HEK293T (cell line): ENCODE results near the gene RABGAP1L.

Experiments used
- CTCF ChIA-PET: fragments of 350-600 bp; formaldehyde crosslinking; extraction: SDS; loops from one replicate; lab custom pipeline; 2021; ENCODE audit warnings: antibody characterized with exemption, inconsistent platforms; lab: Yijun Ruan, JAX
- POLR2A ChIA-PET: fragments of 350-600 bp; formaldehyde crosslinking; extraction: SDS; loops from one replicate; lab custom pipeline; 2020; ENCODE audit warnings: antibody characterized with exemption, inconsistent platforms; lab: Yijun Ruan, JAX
- DNase-seq: peaks from one replicate; pipeline ENCODE4 v3.0.0; 2012; ENCODE audit warnings: mixed read lengths; ENCODE audit errors: extremely low spot score
- ARNT ChIP-seq: fragments of 450-650 bp; IDR thresholded peaks from 2 replicates; pipeline ENCODE4 v1.6.1; 2017; ENCODE audit warnings: mild to moderate bottlenecking
- BHLHE40 ChIP-seq: fragments of 450-650 bp; IDR thresholded peaks from 2 replicates; pipeline ENCODE4 v1.6.1; 2016; ENCODE audit warnings: mild to moderate bottlenecking, moderate library complexity, borderline replicate concordance
- CTBP1 ChIP-seq: fragments of 450-650 bp; IDR thresholded peaks from 2 replicates; pipeline ENCODE4 v1.6.1; 2016; ENCODE audit warnings: borderline replicate concordance
- ELF4 ChIP-seq: fragments of 450-650 bp; IDR thresholded peaks from 2 replicates; pipeline ENCODE4 v1.6.1; 2017; ENCODE audit warnings: antibody characterized with exemption
- FOXA1 ChIP-seq: fragments of 450-650 bp; IDR thresholded peaks from 2 replicates; pipeline ENCODE4 v1.6.1; 2016; ENCODE audit warnings: mild to moderate bottlenecking
- FOXK2 ChIP-seq: fragments of 450-650 bp; IDR thresholded peaks from 2 replicates; pipeline ENCODE4 v1.6.1; 2016; ENCODE audit warnings: mild to moderate bottlenecking
- FOXM1 ChIP-seq: fragments of 450-650 bp; IDR thresholded peaks from 2 replicates; pipeline ENCODE4 v1.6.1; 2017; ENCODE audit warnings: mild to moderate bottlenecking, borderline replicate concordance
- HDGF ChIP-seq: fragments of 450-650 bp; IDR thresholded peaks from 2 replicates; pipeline ENCODE4 v1.6.1; 2017; ENCODE audit warnings: antibody characterized with exemption, borderline replicate concordance
- L3MBTL2 ChIP-seq: fragments of 450-650 bp; conservative IDR thresholded peaks from 2 replicates; pipeline ENCODE4 v1.6.1; 2016; ENCODE audit warnings: mild to moderate bottlenecking
- LEF1 ChIP-seq: fragments of 450-650 bp; IDR thresholded peaks from 2 replicates; pipeline ENCODE4 v1.6.1; 2017; ENCODE audit warnings: mild to moderate bottlenecking, borderline replicate concordance
- NFRKB ChIP-seq: fragments of 450-650 bp; IDR thresholded peaks from 2 replicates; pipeline ENCODE4 v1.6.1; 2016; ENCODE audit warnings: mild to moderate bottlenecking, moderate library complexity
- PKNOX1 ChIP-seq: fragments of 450-650 bp; IDR thresholded peaks from 2 replicates; pipeline ENCODE4 v1.6.1; 2016
- SP1 ChIP-seq: fragments of 450-650 bp; IDR thresholded peaks from 2 replicates; pipeline ENCODE4 v1.6.1; 2017
- SUZ12 ChIP-seq: fragments of 450-650 bp; IDR thresholded peaks from 2 replicates; pipeline ENCODE4 v1.6.1; 2016; ENCODE audit warnings: mild to moderate bottlenecking
- TARDBP ChIP-seq: fragments of 450-650 bp; IDR thresholded peaks from 2 replicates; pipeline ENCODE4 v1.6.1; 2016
- ZNF384 ChIP-seq: fragments of 450-650 bp; IDR thresholded peaks from 2 replicates; pipeline ENCODE4 v1.6.1; 2016

The RABGAP1L gene

GRCh38 chr1:174656409-174657059 is 497.2 kb downstream of the RABGAP1L start:
- DNase-seq, result no peak
- CTCF ChIA-PET, result no interaction called here
- TF ChIP-seq CTBP1 (no peak), SP1 (no peak), ARNT (no peak), BHLHE40 (no peak), TARDBP (no peak), HDGF (no peak), FOXM1 (no peak), SUZ12 (no peak), FOXA1 (no peak), ZNF384 (no peak), ELF4 (no peak), NFRKB (no peak), LEF1 (no peak), PKNOX1 (no peak), FOXK2 (no peak), L3MBTL2 (no peak)
- POLR2A ChIA-PET, result no interaction called here

GRCh38 chr1:174657411-174657810 is 498.1 kb downstream of the RABGAP1L start:
- POLR2A ChIA-PET, result no interaction called here
- TF ChIP-seq NFRKB (no peak), HDGF (no peak), LEF1 (no peak)
- DNase-seq, result no peak
- CTCF ChIA-PET, result no interaction called here

- no peak for DNase-seq
- TF ChIP-seq SUZ12 (no peak), ARNT (no peak), BHLHE40 (no peak), CTBP1 (no peak), SP1 (no peak), FOXK2 (no peak), FOXM1 (no peak), FOXA1 (no peak), TARDBP (no peak), LEF1 (no peak), HDGF (no peak), PKNOX1 (no peak), NFRKB (no peak), ELF4 (no peak), ZNF384 (no peak), L3MBTL2 (no peak)
- POLR2A ChIA-PET, result no interaction called here
- CTCF ChIA-PET, result no interaction called here
Observed at GRCh38 chr1:174657893-174658292, 498.6 kb downstream of the RABGAP1L start.

- DNase-seq, result no peak
- ChIA-PET POLR2A (no interaction called here), CTCF (no interaction called here)
- no peak for TF ChIP-seq HDGF
- no peak for TF ChIP-seq SP1
- TF ChIP-seq LEF1, result no peak
- TF ChIP-seq ARNT, result no peak
- TF ChIP-seq NFRKB, result no peak
- no peak for TF ChIP-seq ZNF384
- no peak for TF ChIP-seq BHLHE40
Observed at GRCh38 chr1:174659823-174660222, 500.5 kb downstream of the RABGAP1L start.

- ChIA-PET POLR2A (no interaction called here), CTCF (no interaction called here)
- no peak for DNase-seq
- TF ChIP-seq FOXA1 (no peak), TARDBP (no peak), FOXM1 (no peak), SUZ12 (no peak), ARNT (no peak), SP1 (no peak), FOXK2 (no peak), ZNF384 (no peak), NFRKB (no peak), L3MBTL2 (no peak), PKNOX1 (no peak), CTBP1 (no peak), BHLHE40 (no peak), ELF4 (no peak), HDGF (no peak), LEF1 (no peak)
Observed at GRCh38 chr1:174660476-174660875, 501.2 kb downstream of the RABGAP1L start.

GRCh38 chr1:174663358-174663757 is 504.0 kb downstream of the RABGAP1L start:
- TF ChIP-seq LEF1, result no peak
- no peak for TF ChIP-seq SUZ12
- TF ChIP-seq NFRKB, result no peak
- TF ChIP-seq ARNT, result no peak
- no peak for TF ChIP-seq SP1
- no peak for TF ChIP-seq L3MBTL2
- no peak for TF ChIP-seq HDGF
- TF ChIP-seq ZNF384, result no peak
- TF ChIP-seq FOXA1, result no peak
- TF ChIP-seq FOXM1, result no peak
- TF ChIP-seq FOXK2, result no peak
- no peak for TF ChIP-seq TARDBP
- no peak for TF ChIP-seq CTBP1
- no peak for TF ChIP-seq PKNOX1
- ChIA-PET POLR2A (no interaction called here), CTCF (no interaction called here)
- DNase-seq, result no peak
